Measurements from ENCODE around the gene VPS52.
A peak's percentile ranks its signal among the peaks of the same experiment; 100 is the strongest.

VPS52 gene

GRCh38 chr6:33271468-33272274 is at the start of gene VPS52, which contains the start of gene RPS18:
Gene VPS52, minus strand, starts transcription at chr6:33271876. Its CDS starts 201 bp downstream, at chr6:33271675.
Gene RPS18, plus strand, starts transcription at chr6:33272075. Its CDS starts 45 bp downstream, at chr6:33272120.
- DNase-seq (ENCODE audit: low read depth), result peak; percentile 100
- no peak for TF ChIP-seq CTCF (conservative IDR thresholded peaks at IDR 0.05; ENCODE audit: low read depth, low read length)
- H3K4me3 ChIP-seq (ENCODE audit: low read depth, low read length), result peak within 1 kb of the TSS; percentile 97

- H3K4me3 ChIP-seq (ENCODE audit: low read depth, low read length), result no peak overlapping the region
- no peak for DNase-seq (ENCODE audit: low read depth)
- no peak for TF ChIP-seq CTCF (conservative IDR thresholded peaks at IDR 0.05; ENCODE audit: low read depth, low read length)
Measured at GRCh38 chr6:33321227-33321626, 49.6 kb upstream of the VPS52 start.

- TF ChIP-seq CTCF (conservative IDR thresholded peaks at IDR 0.05; ENCODE audit: low read depth, low read length), result no peak
- peak overlapping the region; percentile 11 for H3K4me3 ChIP-seq (ENCODE audit: low read depth, low read length)
- peak; percentile 84 for DNase-seq (ENCODE audit: low read depth)
Measured at GRCh38 chr6:33320315-33321181, 48.9 kb upstream of the VPS52 start.

- no peak for TF ChIP-seq CTCF (conservative IDR thresholded peaks at IDR 0.05; ENCODE audit: low read depth, low read length)
- H3K4me3 ChIP-seq (ENCODE audit: low read depth, low read length), result peak overlapping the region; percentile 10
- DNase-seq (ENCODE audit: low read depth), result no peak
Measured at GRCh38 chr6:33319939-33320314, 48.3 kb upstream of the VPS52 start.

- TF ChIP-seq CTCF (conservative IDR thresholded peaks at IDR 0.05; ENCODE audit: low read depth, low read length), result no peak
- DNase-seq (ENCODE audit: low read depth), result no peak
- peak overlapping the region; percentile 51 for H3K4me3 ChIP-seq (ENCODE audit: low read depth, low read length)
Measured at GRCh38 chr6:33318426-33319073, 46.9 kb upstream of the VPS52 start.

- TF ChIP-seq CTCF (conservative IDR thresholded peaks at IDR 0.05; ENCODE audit: low read depth, low read length), result no peak
- peak; percentile 100 for DNase-seq (ENCODE audit: low read depth)
- peak within 1 kb of the TSS; percentile 71 for H3K4me3 ChIP-seq (ENCODE audit: low read depth, low read length)
Measured at GRCh38 chr6:33317669-33318425, 46.2 kb upstream of the VPS52 start, which contains the start of gene ZBTB22. Gene ZBTB22, minus strand, starts transcription at chr6:33317744. Its CDS starts 828 bp downstream, at chr6:33316916.

All from choroid plexus epithelial cell (primary cell).